Chondrocyte (in vitro differentiated cells): ENCODE results near the gene SPSB2. TPM values are rescaled to one million over a fixed set of nuclear protein-coding genes. Genes with fewer than 3 reads are reported as not detected.

Experiments
- DNase-seq: peaks from one replicate; pipeline ENCODE4 v3.0.0; 2021; ENCODE audit warnings: mixed read lengths, low spot score
- H3K27ac Mint-ChIP-seq: one replicate; pipeline ENCODE4 v1.8.0; 2021; ENCODE audit warnings: mild to moderate bottlenecking, moderate library complexity, mixed read lengths; ENCODE audit not compliant: unreplicated experiment
- H3K27me3 Mint-ChIP-seq: 2 replicates; pipeline ENCODE4 v1.8.0; 2021; ENCODE audit warnings: low read depth, mixed read lengths
- H3K36me3 Mint-ChIP-seq: 2 replicates; pipeline ENCODE4 v1.8.0; 2021; ENCODE audit warnings: low read depth, mixed read lengths
- H3K4me1 Mint-ChIP-seq: 2 replicates; pipeline ENCODE4 v1.8.0; 2021; ENCODE audit warnings: low read depth, mild to moderate bottlenecking, mixed read lengths
- H3K4me3 Mint-ChIP-seq: one replicate; pipeline ENCODE4 v1.8.0; 2021; ENCODE audit warnings: mild to moderate bottlenecking, moderate library complexity, mixed read lengths; ENCODE audit not compliant: unreplicated experiment
- H3K9me3 Mint-ChIP-seq: 2 replicates; pipeline ENCODE4 v1.8.0; 2021; ENCODE audit warnings: low read depth, mixed read lengths
- total RNA-seq: library from RNA; stranded (reverse); gene quantifications from 3 replicates; pipeline ENCODE4 v1.2.1, GENCODE V29; 2021
- TF ChIP-seq, protein P1 (sequence below): fragments of 200-600 bp; sonication (generic); IDR thresholded peaks from 2 replicates; pipeline ENCODE4 v1.5.0; 2021; ENCODE audit warnings: antibody characterized with exemption, mild to moderate bottlenecking, moderate library complexity

The SPSB2 gene
- total RNA-seq, 1 donor from 2014 or later: 7.6 TPM

DNA sequence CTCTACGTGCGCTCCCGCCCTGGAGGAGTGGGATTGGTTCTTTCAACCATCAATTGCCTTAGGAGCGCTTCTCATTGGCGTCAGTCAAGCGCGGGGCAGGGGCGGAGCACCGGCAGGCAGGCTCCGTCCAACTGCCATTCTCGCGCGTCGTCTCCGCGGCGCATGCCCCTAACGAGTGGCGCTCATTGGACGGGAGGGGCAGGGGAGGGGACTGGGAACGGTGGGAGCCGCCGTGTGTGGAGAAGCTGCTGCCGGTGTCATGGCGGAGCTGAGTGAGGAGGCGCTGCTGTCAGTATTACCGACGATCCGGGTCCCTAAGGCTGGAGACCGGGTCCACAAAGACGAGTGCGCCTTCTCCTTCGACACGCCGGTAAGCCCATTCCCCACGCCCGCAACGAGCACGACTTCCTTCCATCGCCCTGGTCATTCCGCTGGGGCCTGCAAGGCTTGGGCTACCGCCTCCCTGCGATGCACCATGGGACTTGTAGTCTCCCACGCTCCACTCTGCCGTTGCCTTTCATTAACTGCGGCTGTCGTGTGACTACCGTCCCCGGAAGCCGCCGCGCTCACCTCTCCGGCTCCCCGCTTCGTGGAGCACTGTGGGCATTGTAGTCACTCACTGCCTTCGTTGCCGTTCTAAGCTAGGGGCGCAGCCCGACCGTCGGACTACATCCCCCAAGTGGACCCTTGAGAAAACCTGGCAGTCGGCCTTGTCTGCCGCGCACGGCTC, 21.0 kb downstream of the SPSB2 start, which contains the start of gene USP5:
TSS of gene USP5 (plus strand) at position 230 of the 730 bp plus-strand sequence. CDS start at position 260, 30 bp downstream.
- peaks cover 37% of the 10 kb centered on the region for H3K4me1 Mint-ChIP-seq
- peaks cover 16% of the 10 kb centered on the region for H3K36me3 Mint-ChIP-seq
- H3K27ac Mint-ChIP-seq: peak within 1 kb of the TSS; percentile 99
- TF ChIP-seq, protein P1, sequence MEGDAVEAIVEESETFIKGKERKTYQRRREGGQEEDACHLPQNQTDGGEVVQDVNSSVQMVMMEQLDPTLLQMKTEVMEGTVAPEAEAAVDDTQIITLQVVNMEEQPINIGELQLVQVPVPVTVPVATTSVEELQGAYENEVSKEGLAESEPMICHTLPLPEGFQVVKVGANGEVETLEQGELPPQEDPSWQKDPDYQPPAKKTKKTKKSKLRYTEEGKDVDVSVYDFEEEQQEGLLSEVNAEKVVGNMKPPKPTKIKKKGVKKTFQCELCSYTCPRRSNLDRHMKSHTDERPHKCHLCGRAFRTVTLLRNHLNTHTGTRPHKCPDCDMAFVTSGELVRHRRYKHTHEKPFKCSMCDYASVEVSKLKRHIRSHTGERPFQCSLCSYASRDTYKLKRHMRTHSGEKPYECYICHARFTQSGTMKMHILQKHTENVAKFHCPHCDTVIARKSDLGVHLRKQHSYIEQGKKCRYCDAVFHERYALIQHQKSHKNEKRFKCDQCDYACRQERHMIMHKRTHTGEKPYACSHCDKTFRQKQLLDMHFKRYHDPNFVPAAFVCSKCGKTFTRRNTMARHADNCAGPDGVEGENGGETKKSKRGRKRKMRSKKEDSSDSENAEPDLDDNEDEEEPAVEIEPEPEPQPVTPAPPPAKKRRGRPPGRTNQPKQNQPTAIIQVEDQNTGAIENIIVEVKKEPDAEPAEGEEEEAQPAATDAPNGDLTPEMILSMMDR: no peak
- peak within 1 kb of the TSS; percentile 94 for H3K4me3 Mint-ChIP-seq
- peak; percentile 100 for DNase-seq
- H3K27me3 Mint-ChIP-seq: no peaks in the 10 kb centered on the region
- no peaks in the 10 kb centered on the region for H3K9me3 Mint-ChIP-seq

GRCh38 chr12:6851153-6851920, 21.8 kb downstream of the SPSB2 start, which contains the start of gene CDCA3:
Gene CDCA3, minus strand, starts transcription at chr12:6851286. Its CDS starts 334 bp downstream, at chr12:6850952.
- H3K9me3 Mint-ChIP-seq: no peaks in the 10 kb centered on the region
- H3K27me3 Mint-ChIP-seq: no peaks in the 10 kb centered on the region
- no peak for DNase-seq
- H3K4me3 Mint-ChIP-seq: peak within 1 kb of the TSS; percentile 94
- TF ChIP-seq, protein P1: no peak
- peaks cover 37% of the 10 kb centered on the region for H3K4me1 Mint-ChIP-seq
- peaks cover 17% of the 10 kb centered on the region for H3K36me3 Mint-ChIP-seq
- peak within 1 kb of the TSS; percentile 99 for H3K27ac Mint-ChIP-seq

- Mint-ChIP-seq H3K27ac (peak overlapping the region; percentile 99), H3K4me1 (peaks cover 37% of the 10 kb centered on the region), H3K36me3 (peaks cover 19% of the 10 kb centered on the region), H3K9me3 (no peaks in the 10 kb centered on the region), H3K27me3 (no peaks in the 10 kb centered on the region), H3K4me3 (peak overlapping the region; percentile 94)
- DNase-seq: no peak
- TF ChIP-seq, protein P1: no peak
Measured at GRCh38 chr12:6850796-6851152, 22.3 kb downstream of the SPSB2 start.

DNA sequence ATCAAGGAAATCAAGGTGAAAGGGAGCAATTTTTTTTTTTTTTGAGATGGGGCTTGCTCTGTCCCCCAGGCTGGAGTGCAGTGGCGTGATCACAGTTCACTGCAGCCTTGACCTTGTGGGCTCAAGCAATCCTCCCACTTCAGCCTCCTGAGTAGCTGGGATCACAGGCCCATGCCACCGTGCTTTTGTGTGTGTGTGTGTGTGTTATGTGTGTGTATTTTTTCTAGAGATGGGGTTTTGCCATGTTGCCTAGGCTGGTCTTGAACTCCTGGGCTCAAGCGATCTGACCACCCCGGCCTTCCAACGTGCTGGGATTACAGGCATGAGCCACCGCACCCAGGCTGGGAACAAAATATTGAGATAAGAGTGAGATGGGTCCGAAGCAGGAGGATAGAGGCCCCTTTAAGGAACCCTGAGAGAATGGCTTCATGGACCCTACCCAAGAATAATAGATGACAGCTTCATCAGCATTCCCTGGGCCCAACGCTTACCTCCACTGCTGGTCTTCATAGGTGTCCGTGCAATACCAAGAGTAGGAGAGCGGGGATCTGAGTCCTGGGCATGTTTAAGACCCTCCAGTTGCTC, 23.0 kb downstream of the SPSB2 start:
- TF ChIP-seq, protein P1: no peak
- Mint-ChIP-seq H3K9me3 (no peaks in the 10 kb centered on the region), H3K36me3 (peaks cover 21% of the 10 kb centered on the region), H3K4me3 (peak overlapping the region; percentile 94), H3K27ac (peak overlapping the region; percentile 78), H3K4me1 (peaks cover 37% of the 10 kb centered on the region), H3K27me3 (no peaks in the 10 kb centered on the region)
- no peak for DNase-seq

GRCh38 chr12:6849427-6849826, 23.7 kb downstream of the SPSB2 start:
- Mint-ChIP-seq H3K27ac (peak overlapping the region; percentile 13), H3K9me3 (no peaks in the 10 kb centered on the region), H3K4me3 (peak overlapping the region; percentile 1), H3K4me1 (peaks cover 33% of the 10 kb centered on the region), H3K27me3 (no peaks in the 10 kb centered on the region), H3K36me3 (peaks cover 26% of the 10 kb centered on the region)
- DNase-seq: no peak
- TF ChIP-seq, protein P1: no peak
